ENCODE measurements around the gene FUT2. TPM values are rescaled to one million over a fixed set of nuclear protein-coding genes. Genes with fewer than 3 reads are reported as not detected.
"Not testable (repeated sequence)": the region's sequence is repeated elsewhere in the genome, so short reads cannot be mapped to it uniquely, and the experiment has no call there.

FUT2 gene
- polyA plus RNA-seq, 6 donors from 2014 or later: 0.11 to 0.26 (median 0.17) TPM; not detected in 3

- no peaks in the 10 kb centered on the region for H3K4me1 Mint-ChIP-seq
- no peak overlapping the region for H3K4me3 Mint-ChIP-seq
- H3K9me3 Mint-ChIP-seq: no peaks in the 10 kb centered on the region
- no peaks in the 10 kb centered on the region for H3K27me3 Mint-ChIP-seq
- ATAC-seq (ENCODE audit: low read depth in 2 of 2): no peak
- H3K27ac Mint-ChIP-seq: no peak overlapping the region
- no peak for DNase-seq
- no peaks in the 10 kb centered on the region for H3K36me3 Mint-ChIP-seq
These were observed 6.3 kb upstream of the FUT2 start for GRCh38 chr19:48689449-48689848.

- not testable (repeated sequence) for H3K9me3 Mint-ChIP-seq; H3K27ac Mint-ChIP-seq; H3K36me3 Mint-ChIP-seq; DNase-seq; ATAC-seq (ENCODE audit: low read depth in 2 of 2)
- peak overlapping the region in 1 of 8 donors; percentile 64 for H3K4me3 Mint-ChIP-seq
- peaks cover 0 to 26% (median 21%) of the 10 kb centered on the region in 3 donors for H3K27me3 Mint-ChIP-seq
- peaks cover 9 to 14% (median 12%) of the 10 kb centered on the region in 3 donors for H3K4me1 Mint-ChIP-seq
These were observed 2.1 kb upstream of the FUT2 start for GRCh38 chr19:48693629-48694028.

GRCh38 chr19:48696353-48697010, 711 bp downstream of the FUT2 start:
- H3K36me3 Mint-ChIP-seq: no peaks in the 10 kb centered on the region
- ATAC-seq (ENCODE audit: low read depth in 2 of 2) (peak; percentile 54 to 60), DNase-seq (no peak)
- H3K4me1 Mint-ChIP-seq: peaks cover 9 to 14% (median 12%) of the 10 kb centered on the region in 3 donors
- no peaks in the 10 kb centered on the region for H3K9me3 Mint-ChIP-seq
- peak overlapping the region in 3 of 6 donors; percentile 72 to 85 (median 84) for H3K27ac Mint-ChIP-seq
- H3K27me3 Mint-ChIP-seq: peaks cover 0 to 29% (median 24%) of the 10 kb centered on the region in 3 donors
- H3K4me3 Mint-ChIP-seq: peak overlapping the region in 7 of 8 donors; percentile 75 to 86 (median 80)

GRCh38 chr19:48698046-48698445, 2.3 kb downstream of the FUT2 start:
- peaks cover 0 to 29% (median 24%) of the 10 kb centered on the region in 3 donors for H3K27me3 Mint-ChIP-seq
- no peak for ATAC-seq (ENCODE audit: low read depth in 2 of 2)
- peak overlapping the region in 1 of 8 donors; percentile 51 for H3K4me3 Mint-ChIP-seq
- no peak for DNase-seq
- H3K4me1 Mint-ChIP-seq: peaks cover 9 to 14% (median 12%) of the 10 kb centered on the region in 3 donors
- peak overlapping the region in 1 of 6 donors; percentile 41 for H3K27ac Mint-ChIP-seq
- no peaks in the 10 kb centered on the region for H3K36me3 Mint-ChIP-seq
- H3K9me3 Mint-ChIP-seq: no peaks in the 10 kb centered on the region

GRCh38 chr19:48702701-48703100, 6.9 kb downstream of the FUT2 start:
- H3K27me3 Mint-ChIP-seq: peaks cover 0 to 12% (median 10%) of the 10 kb centered on the region in 3 donors
- H3K36me3 Mint-ChIP-seq: no peaks in the 10 kb centered on the region
- H3K27ac Mint-ChIP-seq: peak overlapping the region in 1 of 6 donors; percentile 28
- H3K9me3 Mint-ChIP-seq: no peaks in the 10 kb centered on the region
- H3K4me1 Mint-ChIP-seq: peaks cover 0 to under 1% (median 0%) of the 10 kb centered on the region in 3 donors
- DNase-seq: no peak
- ATAC-seq (ENCODE audit: low read depth in 2 of 2): no peak
- H3K4me3 Mint-ChIP-seq: no peak overlapping the region

GRCh38 chr19:48703316-48703715, 7.5 kb downstream of the FUT2 start:
- ATAC-seq (ENCODE audit: low read depth in 2 of 2): no peak
- Mint-ChIP-seq H3K4me3 (no peak overlapping the region), H3K27ac (peak overlapping the region in 1 of 6 donors; percentile 54), H3K36me3 (no peaks in the 10 kb centered on the region), H3K27me3 (peaks cover 0 to 7% (median 6%) of the 10 kb centered on the region in 3 donors), H3K4me1 (peaks cover 0 to 2% (median 0%) of the 10 kb centered on the region in 3 donors), H3K9me3 (no peaks in the 10 kb centered on the region)
- no peak for DNase-seq

- Mint-ChIP-seq H3K27me3 (no peaks in the 10 kb centered on the region), H3K4me1 (peaks cover 0 to 4% (median 0%) of the 10 kb centered on the region in 3 donors), H3K9me3 (peaks cover 0 to 3% (median 0%) of the 10 kb centered on the region in 7 donors), H3K27ac (peak overlapping the region in 1 of 6 donors; percentile 59), H3K36me3 (no peaks in the 10 kb centered on the region), H3K4me3 (no peak overlapping the region)
- no peak for DNase-seq
- no peak for ATAC-seq (ENCODE audit: low read depth in 2 of 2)
These were observed 9.7 kb downstream of the FUT2 start for GRCh38 chr19:48705431-48705830.

GRCh38 chr19:48708471-48708870, 12.7 kb downstream of the FUT2 start:
- Mint-ChIP-seq H3K4me3 (peak overlapping the region in 1 of 8 donors; percentile 82), H3K36me3 (no peaks in the 10 kb centered on the region), H3K4me1 (peaks cover 4 to 13% (median 13%) of the 10 kb centered on the region in 3 donors), H3K27ac (peak overlapping the region in 1 of 6 donors; percentile 54), H3K9me3 (peaks cover 0 to 3% (median 0%) of the 10 kb centered on the region in 7 donors), H3K27me3 (no peaks in the 10 kb centered on the region)
- ATAC-seq (ENCODE audit: low read depth in 2 of 2): no peak
- DNase-seq: no peak

- ATAC-seq (ENCODE audit: low read depth in 2 of 2) (no peak), DNase-seq (no peak)
- peaks cover 15 to 30% (median 30%) of the 10 kb centered on the region in 3 donors for H3K4me1 Mint-ChIP-seq
These were observed 15.4 kb downstream of the FUT2 start for GRCh38 chr19:48711106-48711662.

GRCh38 chr19:48713041-48713863, 17.5 kb downstream of the FUT2 start:
- no peaks in the 10 kb centered on the region for H3K27me3 Mint-ChIP-seq
- H3K36me3 Mint-ChIP-seq: no peaks in the 10 kb centered on the region
- H3K4me1 Mint-ChIP-seq: peaks cover 15 to 30% (median 28%) of the 10 kb centered on the region in 3 donors
- DNase-seq (no peak), ATAC-seq (ENCODE audit: low read depth in 2 of 2) (no peak)
- peaks cover 0 to 3% (median 0%) of the 10 kb centered on the region in 7 donors for H3K9me3 Mint-ChIP-seq
- peak overlapping the region; percentile 78 to 95 (median 92) for H3K4me3 Mint-ChIP-seq
- peak overlapping the region in 2 of 6 donors; percentile 50 to 72 for H3K27ac Mint-ChIP-seq

More at GRCh38 chr19:48711106-48711662, 15.4 kb downstream of the FUT2 start:
- Mint-ChIP-seq H3K36me3 (no peaks in the 10 kb centered on the region), H3K9me3 (peaks cover 0 to 3% (median 0%) of the 10 kb centered on the region in 7 donors), H3K27me3 (no peaks in the 10 kb centered on the region), H3K27ac (no peak overlapping the region), H3K4me3 (peak overlapping the region in 2 of 8 donors; percentile 54 to 73)

GRCh38 chr19:48713864-48714755, 18.3 kb downstream of the FUT2 start:
- H3K4me1 Mint-ChIP-seq: peaks cover 15 to 32% (median 28%) of the 10 kb centered on the region in 3 donors
- ATAC-seq (ENCODE audit: low read depth in 2 of 2): peak; percentile 91 to 92
- no peaks in the 10 kb centered on the region for H3K9me3 Mint-ChIP-seq
- H3K27ac Mint-ChIP-seq: peak overlapping the region in 3 of 6 donors; percentile 50 to 78 (median 61)
- H3K27me3 Mint-ChIP-seq: no peaks in the 10 kb centered on the region
- no peaks in the 10 kb centered on the region for H3K36me3 Mint-ChIP-seq
- peak overlapping the region; percentile 78 to 95 (median 92) for H3K4me3 Mint-ChIP-seq
- DNase-seq: peak; percentile 96
